Vagina (tissue), 2 donors: Measurements from ENCODE around the gene KIF22. TPM values are rescaled to one million over a fixed set of nuclear protein-coding genes. Genes with fewer than 3 reads are reported as not detected.
A peak's percentile ranks its signal among the peaks of the same experiment; 100 is the strongest.
"Not testable (repeated sequence)": the region's sequence is repeated elsewhere in the genome, so short reads cannot be mapped to it uniquely, and the experiment has no call there.

Source experiments
- DNase-seq, 2 donors: peaks; one replicate each; pipeline ENCODE4 v3.0.0-alpha.2; 2017; ENCODE audit errors: extremely low spot score in 2 of 2
- H3K27ac ChIP-seq: fragments of 200-600 bp; sonication (generic); one replicate; pipeline ENCODE4 v1.5.1; 2019
- H3K27me3 ChIP-seq: fragments of 200-600 bp; sonication (generic); one replicate; pipeline ENCODE4 v1.5.1; 2019
- H3K36me3 ChIP-seq, 2 donors: fragments of 200-600 bp; sonication (generic); one replicate each; pipeline ENCODE4 v1.5.1; 2017 to 2019
- H3K4me1 ChIP-seq: fragments of 200-600 bp; sonication (generic); one replicate; pipeline ENCODE4 v1.5.1; 2019
- H3K4me3 ChIP-seq, 2 donors: fragments of 200-600 bp; sonication (generic); 1 replicate in 1 of 2; 2 replicates in 1 of 2; pipeline ENCODE4 v1.5.1; 2016 to 2019
- H3K9me3 ChIP-seq: fragments of 200-600 bp; sonication (generic); one replicate; pipeline ENCODE4 v1.5.1; 2019
- CTCF ChIP-seq, 3 experiments: fragments of 450-650 bp in 2 of 3; fragments of 200-600 bp in 1 of 3; sonication (generic) in 1 of 3; IDR thresholded peaks; one replicate each; pipeline ENCODE4 v1.5.1; 2017 to 2019; ENCODE audit warnings: antibody characterized with exemption in 3 of 3, mild to moderate bottlenecking in 2 of 3, moderate library complexity in 2 of 3
- POLR2A ChIP-seq, 2 donors: fragments of 450-650 bp; IDR thresholded peaks; one replicate each; pipeline ENCODE4 v1.6.1; 2017; ENCODE audit warnings: antibody characterized with exemption in 2 of 2, mild to moderate bottlenecking in 2 of 2, moderate library complexity in 2 of 2
- POLR2AphosphoS5 ChIP-seq, 2 donors: sonication (generic); formaldehyde crosslinking; IDR thresholded peaks; one replicate each; pipeline ENCODE4 v1.9.0; 2017; ENCODE audit warnings: antibody characterized with exemption in 2 of 2, mild to moderate bottlenecking in 2 of 2, low read depth in 1 of 2; ENCODE audit not compliant: insufficient read depth in 1 of 2
- intact Hi-C: fragments of 100-400 bp; cut with DNase I; formaldehyde crosslinking; loops from one replicate; pipeline ENCODE4 v1.15.1; 2023
- total RNA-seq: library from RNA; depleted of rRNA; stranded (reverse); fragments of >200 nt; gene quantifications from one replicate; pipeline ENCODE4 v1.2.3, GENCODE V29; 2016

KIF22 gene
- total RNA-seq, 1 donor from 2014 or later = 18.9 TPM

- H3K4me1 ChIP-seq = no peaks in the 10 kb centered on the region
- no peak within 1 kb of the TSS for H3K4me3 ChIP-seq
- no peaks in the 10 kb centered on the region for H3K9me3 ChIP-seq
- TF ChIP-seq POLR2A (IDR thresholded peaks at IDR 0.05) = no peak
- DNase-seq = no peak
- no peaks in the 10 kb centered on the region for H3K27me3 ChIP-seq
- H3K27ac ChIP-seq = no peak within 1 kb of the TSS
- H3K36me3 ChIP-seq = no peaks in the 10 kb centered on the region
- intact Hi-C loops = no loop called here
Observed at GRCh38 chr16:29777576-29778350, 12.8 kb upstream of the KIF22 start, which contains the start of gene ZG16. ZG16 (plus strand) TSS chr16:29778256; CDS start chr16:29779267, 1,011 bp downstream.

GRCh38 chr16:29779474-29779873 is 11.1 kb upstream of the KIF22 start:
- Histone ChIP-seq H3K4me1 (no peaks in the 10 kb centered on the region), H3K27ac (no peak overlapping the region), H3K36me3 (no peaks in the 10 kb centered on the region), H3K9me3 (no peaks in the 10 kb centered on the region), H3K4me3 (no peak overlapping the region), H3K27me3 (no peaks in the 10 kb centered on the region)
- intact Hi-C loops = no loop called here
- TF ChIP-seq CTCF (IDR thresholded peaks at IDR 0.05) = no peak
- no peak for TF ChIP-seq POLR2AphosphoS5 (IDR thresholded peaks at IDR 0.05; ENCODE audit: insufficient read depth in 1 of 2, low read depth in 1 of 2)
- no peak for TF ChIP-seq POLR2A (IDR thresholded peaks at IDR 0.05)
- DNase-seq = no peak

GRCh38 chr16:29783094-29783953 is 7.2 kb upstream of the KIF22 start:
- H3K36me3 ChIP-seq, DNase-seq, H3K27me3 ChIP-seq, H3K27ac ChIP-seq, intact Hi-C loops, H3K4me3 ChIP-seq, H3K9me3 ChIP-seq: not testable (repeated sequence)
- peaks cover 12% of the 10 kb centered on the region for H3K4me1 ChIP-seq

- intact Hi-C loops = no loop called here
- H3K36me3 ChIP-seq = no peaks in the 10 kb centered on the region
- peaks cover 12% of the 10 kb centered on the region for H3K4me1 ChIP-seq
- no peak for DNase-seq
- H3K27me3 ChIP-seq = no peaks in the 10 kb centered on the region
- H3K27ac ChIP-seq = no peak overlapping the region
- H3K9me3 ChIP-seq = no peaks in the 10 kb centered on the region
- TF ChIP-seq POLR2AphosphoS5 (IDR thresholded peaks at IDR 0.05; ENCODE audit: insufficient read depth in 1 of 2, low read depth in 1 of 2) = no peak
- TF ChIP-seq POLR2A (IDR thresholded peaks at IDR 0.05) = no peak
- no peak for TF ChIP-seq CTCF (IDR thresholded peaks at IDR 0.05)
- no peak overlapping the region for H3K4me3 ChIP-seq
Observed at GRCh38 chr16:29784157-29784556, 6.4 kb upstream of the KIF22 start.

GRCh38 chr16:29784901-29785500 is 5.5 kb upstream of the KIF22 start:
- H3K9me3 ChIP-seq = no peaks in the 10 kb centered on the region

GRCh38 chr16:29787155-29787554 is 3.4 kb upstream of the KIF22 start:
- H3K4me3 ChIP-seq, DNase-seq, intact Hi-C loops, H3K9me3 ChIP-seq, H3K36me3 ChIP-seq, H3K27me3 ChIP-seq, H3K27ac ChIP-seq: not testable (repeated sequence)
- peaks cover 35% of the 10 kb centered on the region for H3K4me1 ChIP-seq

More at GRCh38 chr16:29784901-29785500, 5.5 kb upstream of the KIF22 start:
- intact Hi-C loops = no loop called here
- no peaks in the 10 kb centered on the region for H3K36me3 ChIP-seq
- no peaks in the 10 kb centered on the region for H3K27me3 ChIP-seq
- peak overlapping the region; percentile 8 to 13 for H3K4me3 ChIP-seq
- peaks cover 18% of the 10 kb centered on the region for H3K4me1 ChIP-seq
- H3K27ac ChIP-seq = no peak overlapping the region
- DNase-seq = no peak
- TF ChIP-seq POLR2A (IDR thresholded peaks at IDR 0.05) (no peak), POLR2AphosphoS5 (IDR thresholded peaks at IDR 0.05; ENCODE audit: insufficient read depth in 1 of 2, low read depth in 1 of 2) (peak in 1 of 2 donors; percentile 16), CTCF (IDR thresholded peaks at IDR 0.05) (peak; percentile 30 to 49 (median 45))
